HFF-Myc (cell line): Measurements from ENCODE around the gene SGCE.

Experiments
- DNase-seq: peaks from one replicate; pipeline ENCODE4 v3.0.0-alpha.2; 2011; ENCODE audit warnings: low read depth; ENCODE audit errors: extremely low read depth
- H3K4me3 ChIP-seq: replicated peaks from 2 replicates; pipeline ENCODE4 v1.5.1; 2011; ENCODE audit warnings: low read depth, mild to moderate bottlenecking, control low read depth, low read length
- CTCF ChIP-seq: IDR thresholded peaks from 2 replicates; pipeline ENCODE4 v1.5.1; 2012; ENCODE audit warnings: mild to moderate bottlenecking, low read depth, low read length, control low read depth; ENCODE audit errors: missing control alignments

Gene SGCE

DNA sequence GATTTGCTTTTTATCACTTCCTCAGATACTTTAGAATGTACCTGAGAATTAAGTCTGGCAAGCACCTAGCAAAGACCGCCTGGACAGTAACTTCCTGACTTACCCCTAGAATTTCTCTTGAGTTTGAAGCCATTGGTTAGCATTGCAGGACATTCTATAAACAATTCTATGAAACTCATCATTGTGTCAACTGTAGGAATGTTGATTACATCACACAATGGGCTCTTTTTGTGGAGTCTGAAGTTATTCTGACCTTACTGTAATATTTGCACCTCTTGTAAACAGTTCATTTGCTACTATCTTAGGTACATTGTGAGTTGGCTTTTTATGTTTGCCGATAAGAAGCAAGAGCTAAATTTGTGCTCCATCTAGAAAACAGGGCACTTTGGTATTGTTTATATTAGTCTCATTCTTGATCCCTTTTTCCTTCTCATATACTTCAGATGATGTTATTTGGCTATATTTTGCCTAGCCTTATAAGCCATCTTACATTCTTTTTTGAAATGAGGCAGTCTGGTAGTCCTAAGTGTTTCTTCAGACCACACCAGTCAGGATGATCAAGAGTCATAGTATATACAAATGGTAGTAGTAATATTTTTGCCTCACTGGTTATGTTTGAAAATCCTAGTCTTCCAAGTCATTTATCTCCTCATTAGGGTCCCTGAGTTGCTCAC lies 94.0 kb downstream of the SGCE start:
- H3K4me3 ChIP-seq: no peak overlapping the region
- no peak for TF ChIP-seq CTCF
- no peak for DNase-seq

- no peak overlapping the region for H3K4me3 ChIP-seq
- TF ChIP-seq CTCF: no peak
- no peak for DNase-seq
Observed at GRCh38 chr7:94559972-94560371, 96.0 kb downstream of the SGCE start.

- DNase-seq: no peak
- TF ChIP-seq CTCF: no peak
- no peak overlapping the region for H3K4me3 ChIP-seq
Observed at GRCh38 chr7:94557215-94557614, 98.7 kb downstream of the SGCE start.

DNA sequence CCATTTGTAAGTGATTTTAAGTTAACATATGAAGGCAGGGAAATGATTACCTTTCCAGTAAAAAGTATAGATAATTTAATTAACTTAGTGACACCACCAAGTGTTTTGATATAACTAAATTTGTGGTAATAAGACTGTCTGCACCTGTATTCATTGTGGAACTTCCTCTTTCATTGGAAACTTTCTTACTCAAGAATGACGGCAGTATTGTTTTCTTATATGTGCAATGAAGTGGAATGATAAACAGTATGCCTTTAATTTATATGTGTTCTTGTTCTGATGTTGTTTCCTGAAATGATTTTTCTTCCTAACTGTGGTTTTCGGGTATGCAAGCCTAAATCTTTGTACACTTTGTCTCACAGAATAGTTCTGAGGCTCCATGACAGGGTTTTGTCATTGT lies 99.9 kb downstream of the SGCE start:
- no peak overlapping the region for H3K4me3 ChIP-seq
- DNase-seq: no peak
- no peak for TF ChIP-seq CTCF

DNA sequence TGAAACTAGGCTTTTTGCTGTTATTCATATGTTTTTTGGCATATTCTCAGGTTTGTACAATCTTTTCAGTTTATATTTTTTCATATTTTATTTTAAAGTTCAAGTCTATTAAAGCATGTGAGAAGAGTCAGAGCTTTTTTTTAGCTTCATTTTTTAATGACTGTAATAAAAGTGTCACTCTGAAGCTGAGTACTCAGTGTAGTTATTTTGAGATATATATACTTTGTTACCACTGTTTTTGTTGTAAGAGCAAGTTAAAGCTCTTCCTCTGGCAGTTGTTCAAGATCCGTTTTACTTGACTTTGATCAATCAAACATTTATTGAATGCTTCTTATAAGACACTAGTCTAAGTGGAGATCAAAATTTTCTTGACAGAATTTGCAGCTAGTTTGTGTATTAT lies 108.8 kb downstream of the SGCE start:
- DNase-seq: no peak
- TF ChIP-seq CTCF: no peak
- H3K4me3 ChIP-seq: no peak overlapping the region

- no peak for DNase-seq
- no peak for TF ChIP-seq CTCF
Observed at GRCh38 chr7:94540428-94540827, 115.5 kb downstream of the SGCE start.

More at GRCh38 chr7:94540428-94540827, 115.5 kb downstream of the SGCE start:
- no peak overlapping the region for H3K4me3 ChIP-seq
